ENCODE results near the gene USP48.
"Not testable (repeated sequence)": the region's sequence is repeated elsewhere in the genome, so short reads cannot be mapped to it uniquely, and the experiment has no call there.

Gene USP48, protein sequence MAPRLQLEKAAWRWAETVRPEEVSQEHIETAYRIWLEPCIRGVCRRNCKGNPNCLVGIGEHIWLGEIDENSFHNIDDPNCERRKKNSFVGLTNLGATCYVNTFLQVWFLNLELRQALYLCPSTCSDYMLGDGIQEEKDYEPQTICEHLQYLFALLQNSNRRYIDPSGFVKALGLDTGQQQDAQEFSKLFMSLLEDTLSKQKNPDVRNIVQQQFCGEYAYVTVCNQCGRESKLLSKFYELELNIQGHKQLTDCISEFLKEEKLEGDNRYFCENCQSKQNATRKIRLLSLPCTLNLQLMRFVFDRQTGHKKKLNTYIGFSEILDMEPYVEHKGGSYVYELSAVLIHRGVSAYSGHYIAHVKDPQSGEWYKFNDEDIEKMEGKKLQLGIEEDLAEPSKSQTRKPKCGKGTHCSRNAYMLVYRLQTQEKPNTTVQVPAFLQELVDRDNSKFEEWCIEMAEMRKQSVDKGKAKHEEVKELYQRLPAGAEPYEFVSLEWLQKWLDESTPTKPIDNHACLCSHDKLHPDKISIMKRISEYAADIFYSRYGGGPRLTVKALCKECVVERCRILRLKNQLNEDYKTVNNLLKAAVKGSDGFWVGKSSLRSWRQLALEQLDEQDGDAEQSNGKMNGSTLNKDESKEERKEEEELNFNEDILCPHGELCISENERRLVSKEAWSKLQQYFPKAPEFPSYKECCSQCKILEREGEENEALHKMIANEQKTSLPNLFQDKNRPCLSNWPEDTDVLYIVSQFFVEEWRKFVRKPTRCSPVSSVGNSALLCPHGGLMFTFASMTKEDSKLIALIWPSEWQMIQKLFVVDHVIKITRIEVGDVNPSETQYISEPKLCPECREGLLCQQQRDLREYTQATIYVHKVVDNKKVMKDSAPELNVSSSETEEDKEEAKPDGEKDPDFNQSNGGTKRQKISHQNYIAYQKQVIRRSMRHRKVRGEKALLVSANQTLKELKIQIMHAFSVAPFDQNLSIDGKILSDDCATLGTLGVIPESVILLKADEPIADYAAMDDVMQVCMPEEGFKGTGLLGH

DNA sequence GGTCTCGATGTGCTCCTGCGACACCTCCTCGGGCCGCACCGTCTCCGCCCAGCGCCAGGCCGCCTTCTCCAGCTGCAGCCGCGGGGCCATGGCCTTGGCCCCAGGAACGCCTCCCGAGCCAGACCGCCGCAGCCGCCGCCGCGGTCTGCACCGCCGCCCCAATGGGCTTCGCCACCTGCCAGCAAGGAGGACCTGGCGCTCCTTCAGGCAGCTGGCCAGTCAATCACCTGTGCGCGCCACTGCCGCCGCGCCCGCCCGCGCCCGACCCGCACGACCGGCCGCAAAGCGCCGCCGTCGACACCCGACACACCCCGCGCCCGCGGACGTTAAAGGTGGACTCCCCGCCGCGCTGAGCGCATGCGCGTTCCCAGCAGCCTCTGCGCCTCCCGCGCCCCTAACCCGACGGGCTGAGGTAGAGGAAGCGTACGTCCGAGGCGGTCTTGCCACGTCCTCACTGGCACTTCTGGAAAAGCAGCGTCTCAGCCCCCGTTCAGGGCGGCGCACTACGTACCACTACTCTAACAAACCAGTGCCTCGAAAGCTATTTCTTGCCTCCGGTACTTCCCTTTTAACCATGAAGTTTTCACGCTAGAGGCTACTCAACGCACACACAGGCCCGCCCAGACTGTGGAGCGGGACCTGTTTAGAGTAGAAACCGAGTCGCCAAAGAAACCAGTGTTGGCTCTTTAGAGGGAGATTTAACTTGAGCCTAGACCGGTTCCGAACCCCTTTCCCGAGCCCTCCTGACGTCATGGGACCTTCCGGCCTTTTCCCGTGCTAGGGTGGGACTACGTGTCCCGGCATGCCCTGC is at the start of gene USP48:
Gene USP48, minus strand, starts transcription at position 282 of the 811 bp plus-strand sequence. Its CDS starts 192 bp downstream, at position 90.
- H3K4me1 Mint-ChIP-seq, result peaks cover 23% of the 10 kb centered on the region
- peak within 1 kb of the TSS; percentile 100 for H3K27ac Mint-ChIP-seq
- ATAC-seq (peak; percentile 88), DNase-seq (ENCODE audit: low spot score in 2 of 2) (peak; percentile 94 to 98)
- no peaks in the 10 kb centered on the region for H3K9me3 Mint-ChIP-seq
- H3K36me3 Mint-ChIP-seq, result peaks cover 36% of the 10 kb centered on the region
- peak within 1 kb of the TSS; percentile 85 for H3K4me3 Mint-ChIP-seq

DNA sequence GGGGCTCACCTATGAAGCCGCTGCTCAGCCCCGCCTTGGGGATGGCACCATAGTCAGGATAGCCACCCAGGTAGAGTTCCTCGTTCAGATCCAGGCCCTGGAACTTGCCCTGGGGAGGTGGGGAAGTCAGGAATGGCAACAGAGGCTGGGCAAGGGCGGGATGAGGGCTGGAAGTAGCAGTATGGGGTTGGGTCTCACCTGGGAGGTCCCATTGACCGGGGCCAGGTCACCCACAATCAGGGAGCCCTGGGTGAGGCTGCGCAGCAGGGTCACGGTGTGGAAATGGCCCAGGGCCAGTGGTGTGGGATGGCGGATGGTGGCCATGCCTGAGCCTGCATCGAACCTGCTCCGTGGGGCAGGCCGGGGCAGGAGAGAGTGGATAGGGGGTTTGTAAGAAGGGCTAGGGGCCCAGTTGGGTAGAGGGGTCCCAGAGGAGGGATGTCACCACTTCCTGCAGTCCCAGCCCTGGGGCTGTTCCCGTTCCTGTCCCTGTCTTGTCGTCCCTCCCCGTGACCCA is 48.6 kb upstream of the USP48 start:
- Mint-ChIP-seq H3K9me3 (peaks cover 3% of the 10 kb centered on the region), H3K4me3 (no peak overlapping the region), H3K27ac (peak overlapping the region; percentile 48), H3K4me1 (no peaks in the 10 kb centered on the region), H3K36me3 (peaks cover 5% of the 10 kb centered on the region)
- ATAC-seq (no peak), DNase-seq (ENCODE audit: low spot score in 2 of 2) (no peak)

DNA sequence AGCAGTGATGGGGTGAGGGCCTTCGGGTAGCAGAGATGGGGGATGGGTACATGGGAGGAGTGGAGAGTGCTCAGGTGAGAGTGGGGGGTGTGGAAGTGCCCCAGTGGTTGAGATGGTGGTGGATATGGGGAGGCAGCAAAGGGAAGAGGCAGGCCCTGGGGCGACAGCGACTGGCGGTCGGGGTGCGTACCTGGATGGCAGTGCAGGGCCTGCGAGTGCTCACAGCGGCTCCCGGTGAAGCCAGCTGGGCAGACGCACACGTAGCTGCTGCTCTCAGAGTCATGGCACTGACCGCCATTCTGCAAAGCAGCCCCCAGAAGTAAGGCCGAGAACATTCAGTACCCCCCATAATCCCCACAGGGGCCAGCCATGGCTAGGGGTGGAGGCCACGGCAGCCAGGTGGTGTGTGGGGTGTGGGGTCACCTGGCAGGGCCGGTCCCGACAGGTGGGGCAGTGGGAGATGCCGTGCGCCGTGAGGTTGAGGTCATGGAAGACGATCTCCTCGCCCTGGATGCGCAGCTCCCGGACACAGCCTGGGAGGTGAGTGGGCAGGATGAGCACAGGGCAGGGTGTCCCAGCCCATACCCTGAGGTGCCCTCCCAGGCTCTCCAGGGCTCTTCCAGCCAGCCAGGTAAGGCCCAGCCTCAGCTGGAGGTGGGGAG is 48.0 kb upstream of the USP48 start:
- Mint-ChIP-seq H3K4me3 (no peak overlapping the region), H3K4me1 (no peaks in the 10 kb centered on the region), H3K27ac (no peak overlapping the region), H3K9me3 (peaks cover 3% of the 10 kb centered on the region), H3K36me3 (peaks cover 5% of the 10 kb centered on the region)
- DNase-seq (ENCODE audit: low spot score in 2 of 2), result no peak
- ATAC-seq, result no peak

DNA sequence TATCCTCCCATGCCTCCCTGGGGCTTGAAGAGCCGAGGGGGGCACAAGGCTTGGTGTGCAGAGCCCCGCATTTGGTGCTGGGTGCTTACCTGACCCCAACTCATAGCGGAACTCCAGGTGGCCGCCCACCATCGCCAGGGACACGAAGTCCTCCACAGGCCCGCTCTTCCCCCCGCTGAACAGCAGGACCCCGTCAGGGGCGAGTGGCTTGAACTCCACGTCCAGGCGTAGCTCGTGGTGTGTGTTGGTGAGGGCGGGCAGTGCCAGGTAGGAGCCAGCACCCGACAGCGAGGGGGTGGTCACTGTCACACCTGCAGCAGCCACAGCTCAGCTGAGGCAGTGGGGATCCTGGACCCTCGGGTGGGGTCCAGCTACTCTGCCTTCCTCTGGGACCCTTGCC is 46.3 kb upstream of the USP48 start:
- H3K4me1 Mint-ChIP-seq, result no peaks in the 10 kb centered on the region
- ATAC-seq, result no peak
- H3K27ac Mint-ChIP-seq, result no peak overlapping the region
- H3K4me3 Mint-ChIP-seq, result no peak overlapping the region
- no peak for DNase-seq (ENCODE audit: low spot score in 2 of 2)
- H3K36me3 Mint-ChIP-seq, result peaks cover 5% of the 10 kb centered on the region
- peaks cover 2% of the 10 kb centered on the region for H3K9me3 Mint-ChIP-seq

DNA sequence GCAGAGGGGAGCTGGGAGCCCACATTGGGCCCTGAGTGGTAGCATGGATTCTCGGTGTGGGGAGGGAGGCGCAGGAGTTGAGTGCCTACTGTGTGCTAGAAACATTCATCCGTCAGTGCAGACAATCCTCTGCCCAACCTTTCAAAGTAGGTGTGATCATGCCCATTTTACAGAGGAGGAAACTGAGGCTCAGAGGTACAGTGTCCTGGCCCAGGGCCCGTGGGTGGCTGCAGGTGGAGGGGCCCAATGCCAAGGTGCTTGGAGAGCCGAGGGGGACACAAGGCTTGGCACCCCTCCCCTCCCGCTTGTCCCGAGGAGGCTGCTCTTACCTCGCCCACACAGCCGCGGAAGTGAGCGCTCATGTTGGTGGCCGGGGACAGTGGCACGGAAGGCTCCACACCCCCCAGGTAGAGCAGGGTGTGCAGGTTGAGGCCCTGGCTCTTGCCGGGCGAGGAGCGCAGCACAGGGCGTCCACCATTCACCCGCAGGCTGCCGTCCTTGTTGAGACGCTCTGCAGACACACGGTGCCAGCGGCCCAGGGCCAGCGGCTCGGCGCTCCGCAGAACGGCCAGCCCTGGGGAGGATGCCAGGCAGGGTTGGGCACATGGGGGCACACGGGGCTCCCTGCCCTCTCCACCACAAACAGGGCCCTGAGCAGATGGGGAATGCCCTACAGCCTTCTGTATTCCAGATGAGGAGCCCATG is 45.7 kb upstream of the USP48 start:
- Mint-ChIP-seq H3K4me3 (no peak overlapping the region), H3K27ac (no peak overlapping the region), H3K9me3 (no peaks in the 10 kb centered on the region), H3K36me3 (peaks cover 5% of the 10 kb centered on the region), H3K4me1 (no peaks in the 10 kb centered on the region)
- DNase-seq (ENCODE audit: low spot score in 2 of 2), result no peak
- no peak for ATAC-seq

DNA sequence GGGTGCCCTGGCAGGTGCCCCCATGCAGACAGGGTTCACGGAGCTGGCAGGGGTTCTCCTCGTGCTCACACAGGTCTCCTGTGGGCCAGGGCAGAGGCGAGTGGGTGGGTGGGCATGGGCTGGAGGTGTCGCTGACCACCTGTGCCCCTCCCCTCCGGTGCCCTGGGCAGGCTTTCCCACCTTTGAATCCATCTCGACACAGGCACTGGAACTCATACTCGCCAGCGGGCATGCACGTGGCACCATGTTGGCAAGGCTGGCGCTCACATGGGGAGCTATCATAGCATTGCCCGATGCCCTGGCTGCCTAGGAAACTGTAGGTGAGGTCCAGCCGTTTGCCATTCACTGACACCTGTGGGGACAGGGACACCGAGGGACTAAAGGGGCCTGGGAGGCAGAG is 45.1 kb upstream of the USP48 start:
- Mint-ChIP-seq H3K36me3 (peaks cover 5% of the 10 kb centered on the region), H3K4me3 (no peak overlapping the region), H3K27ac (no peak overlapping the region), H3K4me1 (no peaks in the 10 kb centered on the region), H3K9me3 (no peaks in the 10 kb centered on the region)
- DNase-seq (ENCODE audit: low spot score in 2 of 2) (no peak), ATAC-seq (no peak)

DNA sequence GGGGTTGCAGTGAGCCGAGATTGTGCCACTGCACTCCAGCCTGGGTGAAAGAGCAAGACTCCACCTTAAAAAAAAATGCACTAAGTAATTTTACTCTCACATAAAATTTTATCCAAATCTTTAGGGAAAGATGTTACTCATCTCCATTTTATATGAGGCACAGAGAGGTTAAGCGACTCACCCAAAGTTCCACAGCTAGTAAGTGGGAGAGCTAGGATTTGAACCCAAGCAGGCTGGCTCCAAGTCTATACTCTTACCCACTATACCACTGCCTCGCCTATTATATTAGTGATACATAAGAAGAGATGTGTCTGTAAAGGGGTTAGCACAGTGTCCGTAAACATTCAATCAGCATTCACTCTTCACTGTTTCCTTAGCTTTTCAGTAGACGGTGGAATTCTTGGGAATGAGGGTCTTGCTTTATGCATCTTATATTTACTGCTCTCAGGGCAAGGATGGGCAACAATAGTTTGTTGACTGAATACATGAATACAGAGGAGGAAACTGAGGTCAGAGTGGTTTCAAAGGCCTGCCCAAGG is 44.3 kb upstream of the USP48 start:
- Mint-ChIP-seq H3K4me3 (no peak overlapping the region), H3K36me3 (peaks cover 4% of the 10 kb centered on the region), H3K27ac (no peak overlapping the region), H3K9me3 (no peaks in the 10 kb centered on the region), H3K4me1 (no peaks in the 10 kb centered on the region)
- DNase-seq (ENCODE audit: low spot score in 2 of 2) (no peak), ATAC-seq (no peak)

DNA sequence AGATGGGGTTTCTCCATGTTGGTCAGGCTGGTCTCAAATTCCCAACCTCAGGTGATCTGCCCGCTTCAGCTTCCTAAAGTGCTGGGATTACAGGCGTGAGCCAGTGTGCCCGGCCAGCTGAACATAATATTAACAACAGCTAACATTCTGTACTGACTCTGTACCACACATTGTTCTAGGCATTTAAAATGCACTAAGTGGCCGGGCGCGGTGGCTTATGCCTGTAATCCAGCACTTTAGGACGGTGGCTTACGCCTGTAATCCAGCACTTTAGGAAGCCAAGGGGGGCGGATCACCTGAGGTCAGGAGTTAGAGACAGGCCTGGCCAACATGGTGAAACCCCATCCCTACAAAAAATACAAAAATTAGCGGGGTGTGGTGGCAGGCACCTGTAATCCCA is 43.7 kb upstream of the USP48 start:
- not testable (repeated sequence) for ATAC-seq; H3K4me3 Mint-ChIP-seq; H3K9me3 Mint-ChIP-seq; DNase-seq (ENCODE audit: low spot score in 2 of 2); H3K36me3 Mint-ChIP-seq; H3K4me1 Mint-ChIP-seq; H3K27ac Mint-ChIP-seq

DNA sequence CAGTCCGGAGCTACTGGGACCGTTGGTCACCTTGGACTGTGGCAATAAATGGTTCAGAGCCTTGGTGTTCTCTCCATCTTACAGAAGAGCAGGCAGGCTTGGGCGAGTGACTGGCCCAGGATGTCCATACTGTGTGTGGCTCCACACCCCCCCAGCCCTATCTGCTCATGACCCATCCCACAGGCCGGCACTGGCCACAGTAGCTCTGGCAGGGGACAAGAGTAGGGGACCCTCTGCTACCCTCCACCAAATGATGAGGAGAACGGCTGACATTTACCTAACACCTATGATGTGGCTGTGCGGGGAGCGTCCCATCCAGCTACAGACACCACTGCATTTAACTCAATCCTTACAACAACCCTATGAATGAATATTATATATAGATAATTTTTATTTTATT is 42.4 kb upstream of the USP48 start:
- no peaks in the 10 kb centered on the region for H3K36me3 Mint-ChIP-seq
- no peaks in the 10 kb centered on the region for H3K4me1 Mint-ChIP-seq
- no peak for ATAC-seq
- no peak for DNase-seq (ENCODE audit: low spot score in 2 of 2)
- H3K4me3 Mint-ChIP-seq, result no peak overlapping the region
- no peak overlapping the region for H3K27ac Mint-ChIP-seq
- H3K9me3 Mint-ChIP-seq, result no peaks in the 10 kb centered on the region

DNA sequence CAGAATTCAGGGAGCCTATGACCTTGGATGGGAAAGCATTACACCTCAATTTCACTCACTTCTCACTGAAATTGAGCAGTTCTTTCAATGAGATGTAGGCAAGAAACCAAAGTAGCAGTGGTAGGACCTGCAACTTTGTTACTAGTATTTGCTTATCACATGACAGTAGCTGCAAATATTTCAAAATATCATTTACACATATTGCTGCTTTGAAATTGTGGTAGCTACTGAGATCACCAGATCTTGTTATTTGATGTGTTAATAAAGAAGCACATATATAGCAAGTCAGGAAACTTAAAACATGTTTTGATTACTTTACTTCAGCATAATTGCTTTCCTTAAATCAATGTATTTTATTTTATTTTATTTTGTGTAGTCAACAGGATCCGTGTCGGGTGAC is 42.0 kb upstream of the USP48 start:
- Mint-ChIP-seq H3K4me3 (no peak overlapping the region), H3K9me3 (no peaks in the 10 kb centered on the region), H3K36me3 (no peaks in the 10 kb centered on the region), H3K4me1 (no peaks in the 10 kb centered on the region), H3K27ac (no peak overlapping the region)
- no peak for DNase-seq (ENCODE audit: low spot score in 2 of 2)
- ATAC-seq, result no peak

DNA sequence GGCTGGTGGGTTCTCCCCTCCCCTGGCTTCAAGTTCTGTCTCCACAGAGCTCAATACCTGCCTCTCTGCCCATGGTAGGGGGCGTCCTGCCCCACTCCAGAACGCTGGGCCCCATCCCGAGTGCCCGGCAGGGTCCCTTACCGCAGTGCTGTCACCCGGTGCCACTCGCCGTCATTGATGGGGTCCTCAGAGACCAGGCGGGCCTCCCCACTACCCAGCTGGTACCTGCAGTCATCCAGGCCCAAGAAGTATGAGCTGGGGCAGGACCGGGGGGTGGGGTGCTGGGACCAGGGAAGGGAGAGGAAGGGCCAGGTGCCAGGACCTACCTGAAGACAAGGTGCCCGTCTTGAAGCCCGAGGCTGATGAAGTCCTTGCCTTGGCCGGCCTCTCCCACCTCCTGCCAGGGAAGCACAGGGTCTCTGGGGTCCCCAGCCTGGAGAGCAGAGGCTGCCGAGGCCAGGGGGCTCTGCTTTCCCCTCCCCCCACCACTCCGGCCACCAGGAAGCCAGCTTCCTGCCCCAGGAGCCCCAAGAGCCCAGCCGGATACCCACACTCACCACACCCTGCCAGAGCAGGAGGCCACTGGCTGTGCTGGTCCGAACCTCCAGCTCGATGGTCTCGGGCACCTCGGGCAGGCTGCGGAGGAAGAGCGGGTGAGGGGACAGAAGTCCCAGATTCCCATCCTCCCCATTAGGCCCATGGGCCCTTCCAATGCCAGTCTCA is 41.2 kb upstream of the USP48 start:
- Mint-ChIP-seq H3K9me3 (no peaks in the 10 kb centered on the region), H3K27ac (no peak overlapping the region), H3K36me3 (no peaks in the 10 kb centered on the region), H3K4me1 (no peaks in the 10 kb centered on the region), H3K4me3 (no peak overlapping the region)
- DNase-seq (ENCODE audit: low spot score in 2 of 2), result no peak
- no peak for ATAC-seq

DNA sequence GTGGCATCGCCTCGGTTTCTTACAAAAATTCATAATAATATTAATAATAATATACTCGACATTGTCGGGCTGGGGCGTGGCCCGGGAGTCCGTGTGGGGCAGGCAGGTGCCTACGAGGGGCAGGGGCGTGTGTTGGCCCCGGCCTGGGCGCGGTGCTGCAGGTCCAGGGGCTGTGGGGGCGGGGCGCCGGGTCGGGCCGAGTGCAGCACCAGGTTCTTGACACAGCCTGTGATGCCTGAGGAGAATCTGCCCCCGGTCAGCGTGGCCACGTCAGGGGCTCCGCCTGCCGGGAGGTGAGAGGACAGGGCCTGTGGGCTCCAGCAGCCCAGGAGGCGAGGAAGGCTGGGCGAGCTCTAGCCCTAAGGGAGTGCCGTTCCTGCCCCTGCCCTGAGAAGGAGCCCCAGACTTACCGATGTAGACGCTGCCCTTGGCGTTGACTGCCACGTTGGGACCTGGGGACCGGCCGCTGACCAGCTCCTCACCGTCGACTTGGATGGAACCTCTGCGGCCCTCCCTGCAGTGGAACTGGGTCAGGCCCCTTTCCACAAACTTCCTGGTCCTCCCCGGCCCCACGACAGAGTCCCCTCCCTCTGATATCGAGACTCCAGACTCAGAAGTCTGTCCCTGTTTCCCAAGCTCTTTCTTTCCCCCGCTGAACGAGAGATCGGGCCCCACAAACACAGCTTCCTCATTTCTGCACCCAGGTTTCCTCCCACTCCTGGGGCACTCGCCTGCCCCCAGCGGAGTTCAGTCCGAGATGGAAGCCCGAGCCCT is 40.4 kb upstream of the USP48 start:
- Mint-ChIP-seq H3K9me3 (no peaks in the 10 kb centered on the region), H3K4me3 (no peak overlapping the region), H3K27ac (no peak overlapping the region), H3K4me1 (peaks cover 6% of the 10 kb centered on the region), H3K36me3 (no peaks in the 10 kb centered on the region)
- ATAC-seq (no peak), DNase-seq (ENCODE audit: low spot score in 2 of 2) (no peak)

DNA sequence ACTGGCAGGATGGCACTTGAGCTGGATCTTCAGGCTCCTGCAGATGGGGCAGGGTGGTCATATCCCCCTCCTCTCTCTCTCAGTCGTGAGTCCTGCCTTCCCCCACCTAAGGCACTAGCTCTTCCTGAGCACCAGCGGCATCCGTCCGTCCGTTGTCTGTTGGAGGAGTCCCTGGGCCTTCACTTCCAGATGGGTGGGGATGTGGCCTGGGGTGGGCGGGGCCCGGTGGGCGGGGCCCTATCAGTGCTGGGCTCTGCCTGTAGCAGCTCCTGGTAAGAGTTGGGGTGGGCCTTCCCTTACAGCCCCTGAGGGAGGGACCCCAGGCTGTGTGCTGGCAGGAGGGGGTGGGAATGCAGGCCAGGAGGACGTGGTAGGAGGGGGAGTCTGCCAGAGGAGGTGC is 39.4 kb upstream of the USP48 start:
- DNase-seq (ENCODE audit: low spot score in 2 of 2), result no peak
- ATAC-seq, result no peak
- Mint-ChIP-seq H3K4me1 (peaks cover 8% of the 10 kb centered on the region), H3K27ac (no peak overlapping the region), H3K9me3 (no peaks in the 10 kb centered on the region), H3K4me3 (no peak overlapping the region), H3K36me3 (no peaks in the 10 kb centered on the region)
